Hepatocyte (in vitro differentiated cells): ENCODE measurements around the gene NBPF4. TPM values are rescaled to one million over a fixed set of nuclear protein-coding genes. Genes with fewer than 3 reads are reported as not detected.

ENCODE experiments used
- DNase-seq: peaks from one replicate; pipeline ENCODE4 v3.0.0-alpha.2; 2016; ENCODE audit warnings: low spot score
- H2AFZ ChIP-seq: fragments of 200-600 bp; sonication (generic); 2 replicates; pipeline ENCODE4 v1.6.0; 2016; ENCODE audit warnings: antibody characterized with exemption, mild to moderate bottlenecking
- H3K27ac ChIP-seq: fragments of 200-600 bp; sonication (generic); 2 replicates; pipeline ENCODE4 v1.5.1; 2016; ENCODE audit warnings: mild to moderate bottlenecking
- H3K27me3 ChIP-seq: fragments of 200-600 bp; sonication (generic); 2 replicates; pipeline ENCODE4 v1.6.1; 2016
- H3K36me3 ChIP-seq: fragments of 200-600 bp; sonication (generic); replicated peaks from 2 replicates; pipeline ENCODE4 v1.5.1; 2016; ENCODE audit warnings: low read depth; ENCODE audit not compliant: insufficient read depth
- H3K4me1 ChIP-seq: fragments of 200-600 bp; sonication (generic); 2 replicates; pipeline ENCODE4 v1.5.1; 2016; ENCODE audit warnings: mild to moderate bottlenecking, moderate library complexity; ENCODE audit not compliant: insufficient read depth
- H3K4me2 ChIP-seq: fragments of 200-600 bp; sonication (generic); 2 replicates; pipeline ENCODE4 v1.6.0; 2016
- H3K4me3 ChIP-seq: fragments of 200-600 bp; sonication (generic); 2 replicates; pipeline ENCODE4 v1.5.1; 2016; ENCODE audit warnings: mild to moderate bottlenecking
- H3K79me2 ChIP-seq: fragments of 200-600 bp; sonication (generic); 2 replicates; pipeline ENCODE4 v1.6.0; 2017; ENCODE audit warnings: mild to moderate bottlenecking
- H3K9me2 ChIP-seq: fragments of 200-600 bp; sonication (generic); replicated peaks from 2 replicates; pipeline ENCODE4 v1.6.0; 2017; ENCODE audit warnings: mild to moderate bottlenecking; ENCODE audit not compliant: insufficient read depth
- H3K9me3 ChIP-seq: fragments of 200-600 bp; sonication (generic); 2 replicates; pipeline ENCODE4 v1.5.1; 2016; ENCODE audit warnings: low read depth, mild to moderate bottlenecking
- H4K20me1 ChIP-seq: fragments of 200-600 bp; sonication (generic); 2 replicates; pipeline ENCODE4 v1.6.0; 2016; ENCODE audit warnings: mild to moderate bottlenecking; ENCODE audit not compliant: insufficient read depth, poor library complexity, severe bottlenecking
- CTCF ChIP-seq: fragments of 200-600 bp; sonication (generic); IDR thresholded peaks from 2 replicates; pipeline ENCODE4 v1.5.1; 2016; ENCODE audit warnings: antibody characterized with exemption, mild to moderate bottlenecking; ENCODE audit not compliant: poor library complexity
- EZH2 ChIP-seq: fragments of 200-600 bp; sonication (generic); IDR thresholded peaks from 2 replicates; pipeline ENCODE4 v1.6.1; 2016; ENCODE audit warnings: antibody characterized with exemption, mild to moderate bottlenecking, borderline replicate concordance
- EZH2phosphoT487 ChIP-seq: fragments of 200-600 bp; sonication (generic); IDR thresholded peaks from one replicate; pipeline ENCODE4 v1.6.1; 2018; ENCODE audit warnings: antibody characterized with exemption, mild to moderate bottlenecking, low read depth, moderate library complexity; ENCODE audit not compliant: unreplicated experiment, severe bottlenecking
- WGBS: methylation state at CpG from one replicate; pipeline ENCODE4 v1.1.6; 2016; ENCODE audit warnings: low lambda C conversion rate; ENCODE audit errors: missing lambda C conversion rate; 5-methylcytosine and 5-hydroxymethylcytosine counted together
- polyA plus RNA-seq: library from polyadenylated mRNA; unstranded; fragments of >200 nt; fragmentation: Nextera tagmentation; extraction: Ambion mirVana; gene quantifications from 2 replicates; pipeline ENCODE4 v1.2.1, GENCODE V29; 2016
- total RNA-seq: library from RNA; depleted of rRNA; stranded (reverse); fragments of >200 nt; gene quantifications from 2 replicates; pipeline ENCODE4 v1.2.3, GENCODE V29; 2014

NBPF4 gene
- total and polyA plus RNA-seq, 2 experiments from 2014 or later, result not detected

DNA sequence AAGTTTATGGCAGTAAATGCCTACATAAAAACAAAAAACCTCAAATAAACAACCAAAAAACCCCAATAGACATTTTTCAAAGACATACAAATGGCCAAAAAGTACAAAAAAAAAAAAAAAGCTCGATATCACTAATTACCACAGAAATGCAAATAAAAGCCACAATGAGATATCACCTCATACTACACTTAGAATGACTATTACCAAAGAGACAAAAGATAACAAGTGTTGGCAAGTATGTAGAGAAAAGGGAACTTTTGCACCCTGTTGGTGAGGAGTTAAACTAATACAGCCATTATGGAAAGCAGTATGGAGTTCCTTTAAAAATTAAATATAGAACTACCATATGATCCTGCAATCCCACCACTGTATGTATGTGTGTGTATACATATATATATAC is 64.9 kb downstream of the NBPF4 start:
- no peak for DNase-seq
- Histone ChIP-seq H3K4me1 (no peaks in the 10 kb centered on the region), H3K4me3 (no peak overlapping the region), H3K79me2 (peaks cover 49% of the 10 kb centered on the region), H3K9me2 (no peaks in the 10 kb centered on the region), H3K27ac (no peak overlapping the region), H3K27me3 (no peaks in the 10 kb centered on the region), H3K4me2 (no peak overlapping the region), H2AFZ (no peak overlapping the region), H3K36me3 (no peaks in the 10 kb centered on the region), H4K20me1 (no peaks in the 10 kb centered on the region), H3K9me3 (peaks cover 5% of the 10 kb centered on the region)
- TF ChIP-seq CTCF (no peak), EZH2phosphoT487 (no peak), EZH2 (no peak)
- 94% methylated on average over 1 of the region's 1 CpG for WGBS

Other genes starting within 250 kb of the NBPF4 start
- gene SLC25A24, start 43.7 kb downstream of the NBPF4 start, total RNA-seq, result 54.5 and 69.2 TPM in 2 replicates
- gene SLC25A24, start 43.7 kb downstream of the NBPF4 start, polyA plus RNA-seq, result 27.4 and 32.5 TPM in 2 replicates
- not detected in 2 replicates for gene NBPF6, start 206.3 kb upstream of the NBPF4 start, total RNA-seq
- gene NBPF6, start 206.3 kb upstream of the NBPF4 start, polyA plus RNA-seq, result not detected in 2 replicates